AG09309 (cell line): ENCODE measurements around the gene OR4D1.
"Not testable (repeated sequence)": the region's sequence is repeated elsewhere in the genome, so short reads cannot be mapped to it uniquely, and the experiment has no call there.

Experiments
- DNase-seq: peaks from one replicate; pipeline ENCODE4 v3.0.0-alpha.2; 2010; ENCODE audit warnings: low read depth
- H3K4me3 ChIP-seq: 2 replicates; pipeline ENCODE4 v1.5.1; 2011; ENCODE audit warnings: mild to moderate bottlenecking, low read depth, low read length, moderate library complexity; ENCODE audit not compliant: control insufficient read depth
- TF ChIP-seq, protein P1 (sequence below): IDR thresholded peaks from 2 replicates; pipeline ENCODE4 v1.5.1; 2011; ENCODE audit warnings: mild to moderate bottlenecking, low read depth, low read length, inconsistent platforms; ENCODE audit not compliant: insufficient read depth, control insufficient read depth; ENCODE audit errors: missing control alignments

Gene OR4D1

GRCh38 chr17:58127846-58128245, 20.3 kb upstream of the OR4D1 start:
- H3K4me3 ChIP-seq: no peak overlapping the region
- TF ChIP-seq, protein P1, sequence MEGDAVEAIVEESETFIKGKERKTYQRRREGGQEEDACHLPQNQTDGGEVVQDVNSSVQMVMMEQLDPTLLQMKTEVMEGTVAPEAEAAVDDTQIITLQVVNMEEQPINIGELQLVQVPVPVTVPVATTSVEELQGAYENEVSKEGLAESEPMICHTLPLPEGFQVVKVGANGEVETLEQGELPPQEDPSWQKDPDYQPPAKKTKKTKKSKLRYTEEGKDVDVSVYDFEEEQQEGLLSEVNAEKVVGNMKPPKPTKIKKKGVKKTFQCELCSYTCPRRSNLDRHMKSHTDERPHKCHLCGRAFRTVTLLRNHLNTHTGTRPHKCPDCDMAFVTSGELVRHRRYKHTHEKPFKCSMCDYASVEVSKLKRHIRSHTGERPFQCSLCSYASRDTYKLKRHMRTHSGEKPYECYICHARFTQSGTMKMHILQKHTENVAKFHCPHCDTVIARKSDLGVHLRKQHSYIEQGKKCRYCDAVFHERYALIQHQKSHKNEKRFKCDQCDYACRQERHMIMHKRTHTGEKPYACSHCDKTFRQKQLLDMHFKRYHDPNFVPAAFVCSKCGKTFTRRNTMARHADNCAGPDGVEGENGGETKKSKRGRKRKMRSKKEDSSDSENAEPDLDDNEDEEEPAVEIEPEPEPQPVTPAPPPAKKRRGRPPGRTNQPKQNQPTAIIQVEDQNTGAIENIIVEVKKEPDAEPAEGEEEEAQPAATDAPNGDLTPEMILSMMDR: no peak
- DNase-seq: no peak

GRCh38 chr17:58132697-58133096, 15.5 kb upstream of the OR4D1 start:
- not testable (repeated sequence) for DNase-seq, H3K4me3 ChIP-seq

DNA sequence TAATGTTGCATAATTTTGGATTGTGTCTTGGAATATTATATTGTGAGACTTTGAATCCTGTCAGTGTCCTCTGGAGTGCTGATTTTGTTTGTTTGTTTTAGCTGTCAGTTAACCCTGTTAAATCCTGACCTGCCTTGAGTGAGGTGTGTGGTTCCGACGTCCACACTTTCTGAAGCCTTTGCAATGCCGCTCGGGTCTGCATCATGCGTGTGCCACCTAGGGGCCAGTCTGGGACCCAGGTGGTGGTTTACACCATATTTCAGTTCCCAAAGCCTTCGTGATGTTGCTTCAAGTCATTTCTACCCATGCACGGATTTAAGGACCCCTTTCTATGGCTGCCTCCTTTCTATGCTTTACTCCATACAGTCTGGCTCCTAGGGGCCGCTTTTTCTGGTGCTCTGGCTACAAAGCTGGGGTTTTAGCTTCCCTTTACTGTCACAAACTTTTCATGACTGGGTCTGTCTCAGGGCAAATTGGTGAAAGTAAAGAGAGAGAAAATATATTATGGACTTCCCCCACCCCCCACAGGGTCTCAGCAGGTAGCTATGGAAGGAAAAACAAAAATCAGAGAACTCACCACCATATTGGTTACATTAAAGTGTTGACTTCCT, 11.4 kb upstream of the OR4D1 start:
- DNase-seq: no peak

DNA sequence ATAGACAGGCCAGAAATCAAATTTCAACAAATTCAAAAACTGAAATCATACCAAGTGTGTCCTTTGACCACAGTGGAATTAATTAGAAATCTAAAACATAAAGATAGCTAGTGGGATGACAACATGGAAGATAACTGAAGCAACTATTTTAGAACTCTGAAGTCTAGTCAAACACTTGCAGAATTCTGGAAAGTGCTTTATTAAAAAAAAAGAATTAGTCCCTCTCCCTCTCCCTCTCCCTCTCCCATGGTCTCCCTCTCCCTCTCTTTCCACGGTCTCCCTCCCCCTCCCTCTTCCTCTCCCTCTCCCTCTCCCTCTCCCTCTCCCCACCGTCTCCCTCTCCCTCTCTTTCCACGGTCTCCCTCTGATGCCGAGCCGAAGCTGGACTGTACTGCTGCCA, 6.7 kb upstream of the OR4D1 start:
- no peak overlapping the region for H3K4me3 ChIP-seq
- TF ChIP-seq, protein P1: no peak
- no peak for DNase-seq

More for the DNA sequence above, 11.4 kb upstream of the OR4D1 start:
- TF ChIP-seq, protein P1: peak; percentile 45
- H3K4me3 ChIP-seq: no peak overlapping the region

- DNase-seq, H3K4me3 ChIP-seq: not testable (repeated sequence)
These were observed 4.8 kb upstream of the OR4D1 start for GRCh38 chr17:58143335-58143734.

DNA sequence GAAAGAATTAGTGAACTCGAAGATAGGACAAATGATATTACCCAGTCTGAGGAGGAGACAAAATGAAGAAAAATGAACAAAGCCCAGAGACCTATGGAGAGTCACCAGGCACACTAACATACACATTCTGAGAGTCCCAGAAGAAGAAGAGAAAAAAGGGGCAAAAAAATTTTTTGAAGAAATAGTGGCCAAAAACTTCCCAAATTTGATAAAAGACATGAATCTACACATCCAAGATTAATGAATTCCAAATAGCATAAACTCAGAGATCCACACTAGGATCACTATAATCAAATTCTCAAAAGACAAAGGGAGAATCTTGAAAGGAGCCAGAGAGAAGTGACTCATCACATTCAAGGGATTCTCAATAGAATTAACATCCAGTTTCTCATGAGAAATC, 3.4 kb upstream of the OR4D1 start:
- TF ChIP-seq, protein P1: no peak
- no peak overlapping the region for H3K4me3 ChIP-seq
- DNase-seq: no peak

DNA sequence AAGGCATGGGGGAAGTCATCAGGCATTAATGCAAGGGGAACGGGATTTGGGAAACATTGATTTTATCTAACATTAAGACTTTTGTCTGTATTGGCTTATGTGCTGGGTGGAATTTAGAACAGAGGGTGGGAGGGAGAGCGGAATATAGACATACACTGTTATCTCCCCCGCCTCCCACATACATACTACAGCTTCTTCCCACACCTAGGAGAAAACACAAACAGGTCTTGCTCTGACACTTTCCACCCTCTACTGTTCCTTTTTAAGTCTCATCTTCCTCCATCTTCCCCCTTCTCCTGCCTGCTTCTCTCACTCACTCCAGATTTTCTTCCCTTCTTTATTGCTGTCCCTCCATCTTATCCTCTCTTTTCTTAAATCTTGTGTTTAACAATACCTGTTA, 425 bp downstream of the OR4D1 start:
- DNase-seq: no peak
- TF ChIP-seq, protein P1: no peak
- no peak overlapping the region for H3K4me3 ChIP-seq

DNA sequence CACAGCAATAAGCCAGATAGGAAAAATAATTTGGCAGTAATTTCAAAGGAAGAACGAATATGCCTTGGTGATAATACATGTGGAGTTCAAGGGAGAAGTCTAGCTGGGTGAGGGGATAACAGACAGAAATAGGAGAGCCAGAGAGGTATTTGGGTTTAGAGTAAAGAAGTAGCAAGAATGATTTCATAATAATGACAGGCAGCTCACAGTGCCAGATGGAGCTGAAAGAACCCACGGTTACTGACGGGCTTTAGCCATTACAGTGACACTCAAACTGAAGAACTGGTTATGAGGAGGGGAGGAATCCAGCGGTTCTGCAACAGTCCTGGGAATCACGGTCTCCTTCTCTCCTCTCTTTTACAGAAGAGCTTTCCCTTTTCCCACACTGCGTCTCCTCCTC, 2.2 kb downstream of the OR4D1 start:
- DNase-seq: no peak
- H3K4me3 ChIP-seq: no peak overlapping the region
- TF ChIP-seq, protein P1: no peak
